Activated T-helper 2 cell treated with anti-CD3 and anti-CD28 coated beads, Interferon-gamma antibody, Interleukin-2, Interleukin-4, amounts not matched to agents 10 μg/mL and 5 μg/mL and 100 μg/mL, durations not matched to agents 14 hours and 24 hours and 36 hours (primary cell): ENCODE data around the gene CORO6. TPM values are rescaled to one million over a fixed set of nuclear protein-coding genes. Genes with fewer than 3 reads are reported as not detected.

Experiments used
- DNase-seq: peaks from one replicate; pipeline ENCODE4 v3.0.0; 2021; ENCODE audit warnings: low spot score
- H3K27ac Mint-ChIP-seq: one replicate; pipeline ENCODE4 v1.8.0; 2021; ENCODE audit warnings: mixed read lengths
- H3K27me3 Mint-ChIP-seq: one replicate; pipeline ENCODE4 v1.8.0; 2021; ENCODE audit warnings: low read depth, mixed read lengths
- H3K36me3 Mint-ChIP-seq: one replicate; pipeline ENCODE4 v1.8.0; 2021; ENCODE audit warnings: low read depth, mixed read lengths
- H3K4me1 Mint-ChIP-seq: one replicate; pipeline ENCODE4 v1.8.0; 2021; ENCODE audit warnings: low read depth, mixed read lengths
- H3K4me3 Mint-ChIP-seq: one replicate; pipeline ENCODE4 v1.8.0; 2021; ENCODE audit warnings: low read depth, mild to moderate bottlenecking, moderate library complexity, mixed read lengths
- H3K9me3 Mint-ChIP-seq: one replicate; pipeline ENCODE4 v1.8.0; 2021; ENCODE audit warnings: mixed read lengths
- intact Hi-C: fragments of 100-400 bp; cut with micrococcal nuclease; formaldehyde crosslinking; loops from one replicate; pipeline ENCODE4 v1.15.1; 2023
- total RNA-seq: library from RNA; stranded (reverse); gene quantifications from 2 replicates; pipeline ENCODE4 v1.2.3, GENCODE V29; 2022

The CORO6 gene
- total RNA-seq, 1 donor from 2014 or later = 3.1 TPM

GRCh38 chr17:29616300-29617048 lies 6.2 kb downstream of the CORO6 start:
- no peaks in the 10 kb centered on the region for H3K27me3 Mint-ChIP-seq
- intact Hi-C loops = loop anchor here (1.0 to 5.0 kb wide), 5 partner anchors 27 to 316 kb away; partner anchors contain the start of genes GIT1, SSH2 and TP53I13
- H3K27ac Mint-ChIP-seq = no peak overlapping the region
- no peaks in the 10 kb centered on the region for H3K9me3 Mint-ChIP-seq
- peak overlapping the region; percentile 74 for H3K4me3 Mint-ChIP-seq
- no peak for DNase-seq
- peaks cover 39% of the 10 kb centered on the region for H3K4me1 Mint-ChIP-seq
- no peaks in the 10 kb centered on the region for H3K36me3 Mint-ChIP-seq

- peak overlapping the region; percentile 65 for H3K27ac Mint-ChIP-seq
Measured at GRCh38 chr17:29615492-29616299, 7.0 kb downstream of the CORO6 start.

GRCh38 chr17:29615048-29615385 lies 7.7 kb downstream of the CORO6 start:
- no peaks in the 10 kb centered on the region for H3K9me3 Mint-ChIP-seq
- no peaks in the 10 kb centered on the region for H3K27me3 Mint-ChIP-seq
- H3K27ac Mint-ChIP-seq = peak overlapping the region; percentile 58
- H3K4me1 Mint-ChIP-seq = peaks cover 39% of the 10 kb centered on the region
- H3K36me3 Mint-ChIP-seq = no peaks in the 10 kb centered on the region
- intact Hi-C loops = loop anchor here (1.0 to 5.0 kb wide), 3 partner anchors 35 to 317 kb away; partner anchors contain the start of gene SSH2
- H3K4me3 Mint-ChIP-seq = peak overlapping the region; percentile 74
- peak; percentile 74 for DNase-seq

More at GRCh38 chr17:29615492-29616299, 7.0 kb downstream of the CORO6 start:
- Mint-ChIP-seq H3K4me1 (peaks cover 39% of the 10 kb centered on the region), H3K4me3 (peak overlapping the region; percentile 74), H3K9me3 (no peaks in the 10 kb centered on the region), H3K36me3 (no peaks in the 10 kb centered on the region), H3K27me3 (no peaks in the 10 kb centered on the region)
- DNase-seq = peak; percentile 82
- intact Hi-C loops = loop anchor here (1.0 to 5.0 kb wide), 4 partner anchors 35 to 317 kb away; partner anchors contain the start of gene SSH2

GRCh38 chr17:29614349-29615047 lies 8.2 kb downstream of the CORO6 start:
- DNase-seq = no peak
- no peaks in the 10 kb centered on the region for H3K9me3 Mint-ChIP-seq
- H3K4me1 Mint-ChIP-seq = peaks cover 39% of the 10 kb centered on the region
- peak overlapping the region; percentile 58 for H3K27ac Mint-ChIP-seq
- intact Hi-C loops = loop anchor here (1.0 to 5.0 kb wide), 3 partner anchors 34 to 318 kb away; partner anchors contain the start of gene SSH2
- no peaks in the 10 kb centered on the region for H3K36me3 Mint-ChIP-seq
- H3K27me3 Mint-ChIP-seq = no peaks in the 10 kb centered on the region
- peak overlapping the region; percentile 74 for H3K4me3 Mint-ChIP-seq

GRCh38 chr17:29613856-29614255 lies 8.9 kb downstream of the CORO6 start:
- H3K27ac Mint-ChIP-seq = no peak overlapping the region
- intact Hi-C loops = loop anchor here (1.0 kb wide), 1 partner anchor 23 kb away; no protein-coding TSS in a partner anchor
- no peaks in the 10 kb centered on the region for H3K27me3 Mint-ChIP-seq

GRCh38 chr17:29613352-29613837 lies 9.3 kb downstream of the CORO6 start:
- Mint-ChIP-seq H3K9me3 (no peaks in the 10 kb centered on the region), H3K4me3 (peak overlapping the region; percentile 66), H3K36me3 (no peaks in the 10 kb centered on the region), H3K27me3 (no peaks in the 10 kb centered on the region), H3K4me1 (peaks cover 38% of the 10 kb centered on the region), H3K27ac (no peak overlapping the region)
- DNase-seq = peak; percentile 91
- intact Hi-C loops = loop anchor here (1.0 kb wide), 1 partner anchor 22 kb away; no protein-coding TSS in a partner anchor

More at GRCh38 chr17:29613856-29614255, 8.9 kb downstream of the CORO6 start:
- Mint-ChIP-seq H3K36me3 (no peaks in the 10 kb centered on the region), H3K4me3 (peak overlapping the region; percentile 66), H3K9me3 (no peaks in the 10 kb centered on the region), H3K4me1 (peaks cover 39% of the 10 kb centered on the region)
- DNase-seq = no peak

- Mint-ChIP-seq H3K4me3 (peak overlapping the region; percentile 33), H3K4me1 (peaks cover 34% of the 10 kb centered on the region), H3K36me3 (no peaks in the 10 kb centered on the region), H3K9me3 (no peaks in the 10 kb centered on the region), H3K27ac (no peak overlapping the region), H3K27me3 (no peaks in the 10 kb centered on the region)
- intact Hi-C loops = loop anchor here (1.0 kb wide), 1 partner anchor 21 kb away; no protein-coding TSS in a partner anchor
- no peak for DNase-seq
Measured at GRCh38 chr17:29612404-29613280, 10.1 kb downstream of the CORO6 start.

- H3K27ac Mint-ChIP-seq = no peak overlapping the region
- peaks cover 28% of the 10 kb centered on the region for H3K4me1 Mint-ChIP-seq
- H3K36me3 Mint-ChIP-seq = no peaks in the 10 kb centered on the region
- H3K4me3 Mint-ChIP-seq = no peak overlapping the region
- no peak for DNase-seq
- intact Hi-C loops = no loop called here
- no peaks in the 10 kb centered on the region for H3K27me3 Mint-ChIP-seq
- no peaks in the 10 kb centered on the region for H3K9me3 Mint-ChIP-seq
Measured at GRCh38 chr17:29612094-29612403, 10.7 kb downstream of the CORO6 start.

GRCh38 chr17:29611351-29612093 lies 11.2 kb downstream of the CORO6 start:
- no peaks in the 10 kb centered on the region for H3K27me3 Mint-ChIP-seq
- intact Hi-C loops = no loop called here
- H3K4me3 Mint-ChIP-seq = no peak overlapping the region
- no peaks in the 10 kb centered on the region for H3K36me3 Mint-ChIP-seq
- no peak for DNase-seq
- peaks cover 24% of the 10 kb centered on the region for H3K4me1 Mint-ChIP-seq
- no peaks in the 10 kb centered on the region for H3K9me3 Mint-ChIP-seq
- H3K27ac Mint-ChIP-seq = no peak overlapping the region

- no peak overlapping the region for H3K4me3 Mint-ChIP-seq
- intact Hi-C loops = no loop called here
- H3K9me3 Mint-ChIP-seq = no peaks in the 10 kb centered on the region
- no peaks in the 10 kb centered on the region for H3K27me3 Mint-ChIP-seq
- DNase-seq = no peak
- H3K36me3 Mint-ChIP-seq = no peaks in the 10 kb centered on the region
- no peak overlapping the region for H3K27ac Mint-ChIP-seq
- peaks cover 14% of the 10 kb centered on the region for H3K4me1 Mint-ChIP-seq
Measured at GRCh38 chr17:29610395-29610794, 12.3 kb downstream of the CORO6 start.

- DNase-seq = no peak
- Mint-ChIP-seq H3K27me3 (no peaks in the 10 kb centered on the region), H3K4me1 (peaks cover 3% of the 10 kb centered on the region), H3K4me3 (no peak overlapping the region), H3K9me3 (no peaks in the 10 kb centered on the region), H3K36me3 (no peaks in the 10 kb centered on the region), H3K27ac (no peak overlapping the region)
- intact Hi-C loops = no loop called here
Measured at GRCh38 chr17:29608986-29609385, 13.7 kb downstream of the CORO6 start.
